Adrenal gland (tissue), 12 donors: ENCODE measurements around the gene STIM1. TPM values are rescaled to one million over a fixed set of nuclear protein-coding genes. Genes with fewer than 3 reads are reported as not detected.

Experiments used
- DNase-seq, 7 donors: peaks; one replicate each; pipeline ENCODE4 v3.0.0-alpha.2; 2019 to 2020
- H3K27ac ChIP-seq, 5 donors: fragments of 200-600 bp; sonication (generic) in 4 of 5; 1 replicate in 3 of 5; 2 replicates in 2 of 5; pipeline versions ENCODE4 v1.5.1 to v1.8.0; 2016 to 2020; ENCODE audit warnings: mild to moderate bottlenecking in 1 of 5
- H3K27me3 ChIP-seq: fragments of 200-600 bp; 2 replicates; pipeline ENCODE4 v1.8.0; 2021
- H3K36me3 ChIP-seq, 2 donors: fragments of 200-600 bp; replicated peaks in 1 of 2; 1 replicate in 1 of 2; 2 replicates in 1 of 2; pipeline versions ENCODE4 v1.5.1 to v1.8.0; 2018 to 2022
- H3K4me1 ChIP-seq, 2 donors: fragments of 200-600 bp; replicated peaks in 1 of 2; 1 replicate in 1 of 2; 2 replicates in 1 of 2; pipeline versions ENCODE4 v1.5.1 to v1.8.0; 2018 to 2021
- H3K4me3 ChIP-seq, 4 donors: fragments of 200-600 bp; sonication (generic) in 3 of 4; one replicate each; pipeline ENCODE4 v1.5.1; 2016 to 2018
- H3K9me3 ChIP-seq, 3 donors: fragments of 200-600 bp; sonication (generic) in 1 of 3; replicated peaks in 1 of 3; 1 replicate in 2 of 3; 2 replicates in 1 of 3; pipeline versions ENCODE4 v1.5.1 to v1.8.0; 2016 to 2021
- POLR2A ChIP-seq, 2 donors: fragments of 450-650 bp; IDR thresholded peaks; one replicate each; pipeline ENCODE4 v1.6.1; 2017; ENCODE audit warnings: antibody characterized with exemption in 2 of 2, mild to moderate bottlenecking in 2 of 2, moderate library complexity in 1 of 2
- WGBS, 4 donors: extraction: QIAGEN DNeasy Blood & Tissue Kit in 2 of 4; methylation state at CpG; one replicate each; pipeline versions ENCODE4 v1.1.5 to v1.1.7; 2013 to 2017; 5-methylcytosine and 5-hydroxymethylcytosine counted together
- intact Hi-C, 2 donors: fragments of 100-400 bp; cut with DNase I; formaldehyde crosslinking; loops; one replicate each; pipeline versions ENCODE4 v1.14.1 to v1.15.0; 2022 to 2023
- polyA plus RNA-seq, 3 donors: library from polyadenylated mRNA; stranded (reverse); fragments of 200-250 nt in 2 of 3; fragments of 350-450 nt in 1 of 3; fragmentation: Illumina TruSeq in 1 of 3; extraction: RNeasy Lipid Tissue Mini Kit (QIAGEN cat#74804) in 1 of 3; gene quantifications; one replicate each; pipeline ENCODE4 v1.2.3, GENCODE V29; 2013 to 2014
- total RNA-seq, 9 donors: library from RNA; depleted of rRNA in 4 of 9; stranded (reverse); fragments of >200 nt in 4 of 9; fragments of 120-200 nt in 1 of 9; fragmentation: NEBNext Ultra II Directional in 1 of 9; extraction: Animal tissue kit (Norgen Biotek cat#: 25700) in 1 of 9; gene quantifications; one replicate each; pipeline versions ENCODE4 v1.1.0 to v1.2.4, GENCODE V29; 2013 to 2023
- TF ChIP-seq, protein P1 (sequence below), 6 experiments: fragments of 450-650 bp in 4 of 6; fragments of 200-600 bp in 2 of 6; sonication (generic) in 1 of 6; IDR thresholded peaks; 1 replicate in 5 of 6; 2 replicates in 1 of 6; pipeline versions ENCODE4 v1.5.1 to v1.8.0; 2016 to 2021; ENCODE audit warnings: antibody characterized with exemption in 6 of 6, mild to moderate bottlenecking in 2 of 6, moderate library complexity in 1 of 6
- donor health status: healthy with polysubstance abuse.
- donor health status: Bipolar disorder and iron deficiency.
- donor health status: DM: yes; HTN: yes; CAD: no.
- donor health status: DM: no; HTN: no; CAD: no.
- donor health status: DM: no; HTN: no; CAD: no.
- donor health status: DM: yes; HTN: yes; CAD: no.

The STIM1 gene
- total and polyA plus RNA-seq, 12 donors: 7.8 to 44.1 (median 32.5) TPM

GRCh38 chr11:4084406-4085125 lies 229.1 kb downstream of the STIM1 start:
- no peaks in the 10 kb centered on the region for H3K9me3 ChIP-seq
- no peaks in the 10 kb centered on the region for H3K27me3 ChIP-seq
- H3K27ac ChIP-seq: no peak overlapping the region
- TF ChIP-seq, protein P1, sequence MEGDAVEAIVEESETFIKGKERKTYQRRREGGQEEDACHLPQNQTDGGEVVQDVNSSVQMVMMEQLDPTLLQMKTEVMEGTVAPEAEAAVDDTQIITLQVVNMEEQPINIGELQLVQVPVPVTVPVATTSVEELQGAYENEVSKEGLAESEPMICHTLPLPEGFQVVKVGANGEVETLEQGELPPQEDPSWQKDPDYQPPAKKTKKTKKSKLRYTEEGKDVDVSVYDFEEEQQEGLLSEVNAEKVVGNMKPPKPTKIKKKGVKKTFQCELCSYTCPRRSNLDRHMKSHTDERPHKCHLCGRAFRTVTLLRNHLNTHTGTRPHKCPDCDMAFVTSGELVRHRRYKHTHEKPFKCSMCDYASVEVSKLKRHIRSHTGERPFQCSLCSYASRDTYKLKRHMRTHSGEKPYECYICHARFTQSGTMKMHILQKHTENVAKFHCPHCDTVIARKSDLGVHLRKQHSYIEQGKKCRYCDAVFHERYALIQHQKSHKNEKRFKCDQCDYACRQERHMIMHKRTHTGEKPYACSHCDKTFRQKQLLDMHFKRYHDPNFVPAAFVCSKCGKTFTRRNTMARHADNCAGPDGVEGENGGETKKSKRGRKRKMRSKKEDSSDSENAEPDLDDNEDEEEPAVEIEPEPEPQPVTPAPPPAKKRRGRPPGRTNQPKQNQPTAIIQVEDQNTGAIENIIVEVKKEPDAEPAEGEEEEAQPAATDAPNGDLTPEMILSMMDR (IDR thresholded peaks at IDR 0.05): no peak
- no peak for TF ChIP-seq POLR2A (IDR thresholded peaks at IDR 0.05)
- peaks cover 0 to 18% of the 10 kb centered on the region in 2 donors for H3K36me3 ChIP-seq
- H3K4me1 ChIP-seq: no peaks in the 10 kb centered on the region
- intact Hi-C loops: no loop called here
- no peak for DNase-seq
- 82 to 88% (median 86%) methylated on average over 12 of the region's 12 CpGs for WGBS, 4 donors
- H3K4me3 ChIP-seq: no peak overlapping the region

- intact Hi-C loops: no loop called here
- Histone ChIP-seq H3K9me3 (no peaks in the 10 kb centered on the region), H3K27me3 (no peaks in the 10 kb centered on the region), H3K4me1 (no peaks in the 10 kb centered on the region), H3K36me3 (peaks cover 0 to 18% of the 10 kb centered on the region in 2 donors), H3K4me3 (no peak overlapping the region), H3K27ac (no peak overlapping the region)
- DNase-seq: no peak
- TF ChIP-seq POLR2A (IDR thresholded peaks at IDR 0.05): no peak
- TF ChIP-seq, protein P1 (IDR thresholded peaks at IDR 0.05): no peak
Measured at GRCh38 chr11:4085575-4085974, 230.1 kb downstream of the STIM1 start.

DNA sequence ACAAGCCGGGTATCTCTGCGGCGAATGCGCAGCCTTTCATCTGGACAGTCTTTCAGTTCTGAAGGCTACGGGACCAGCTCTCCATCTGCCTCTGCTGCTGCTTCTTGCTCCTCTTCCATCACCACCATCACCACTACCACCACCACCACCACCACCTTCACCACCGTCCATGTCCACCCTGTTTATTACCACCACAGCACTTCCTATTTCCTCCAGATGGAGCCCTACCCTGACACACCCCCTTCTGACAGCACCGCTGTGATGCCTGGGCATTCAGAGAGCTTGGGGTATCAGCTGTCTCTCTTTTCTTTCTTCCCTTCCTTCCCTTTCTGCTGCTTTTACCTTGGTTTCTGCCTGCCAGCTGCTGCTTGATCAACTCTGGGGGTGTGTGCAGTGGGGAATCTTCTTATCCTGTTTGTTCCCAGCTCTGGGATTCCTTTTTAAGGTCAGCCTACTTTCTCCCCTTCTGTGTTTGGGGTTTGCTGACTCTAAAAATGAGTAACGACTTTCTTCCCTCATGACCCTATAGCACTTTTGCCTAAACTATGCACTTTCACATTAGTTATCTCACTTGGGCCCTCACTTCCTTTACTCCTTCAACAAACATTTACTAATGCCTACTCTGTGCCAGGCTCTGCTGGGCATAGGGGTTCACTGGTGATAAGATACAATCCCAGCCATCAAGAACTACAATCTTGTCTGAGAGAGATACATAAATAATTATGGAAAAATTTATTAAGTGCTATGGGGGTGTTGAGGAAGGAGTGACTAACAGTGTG lies 231.3 kb downstream of the STIM1 start:
- TF ChIP-seq, protein P1 (IDR thresholded peaks at IDR 0.05): no peak
- TF ChIP-seq POLR2A (IDR thresholded peaks at IDR 0.05): no peak
- peaks cover 0 to 18% of the 10 kb centered on the region in 2 donors for H3K36me3 ChIP-seq

DNA sequence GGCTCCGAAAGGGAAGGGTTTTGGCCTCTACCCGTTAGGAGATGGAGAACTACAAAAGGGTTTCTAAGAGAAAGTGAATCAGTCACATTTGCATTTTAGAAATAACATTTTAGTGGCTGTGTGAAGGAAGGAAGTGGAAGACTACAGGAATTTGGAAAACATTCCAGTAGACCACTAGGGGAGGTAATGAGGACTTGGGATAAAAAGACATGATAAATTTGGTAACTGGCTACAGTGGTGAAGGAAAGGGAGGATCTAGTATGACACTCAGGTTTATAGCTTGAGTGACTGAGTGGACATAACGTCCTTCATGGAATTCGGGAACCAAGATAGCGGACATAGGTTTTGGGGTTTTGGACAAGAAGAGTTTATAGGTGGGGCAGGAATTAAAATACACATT lies 232.1 kb downstream of the STIM1 start:
- H3K4me1 ChIP-seq: no peaks in the 10 kb centered on the region
- DNase-seq: no peak
- TF ChIP-seq POLR2A (IDR thresholded peaks at IDR 0.05): no peak
- TF ChIP-seq, protein P1 (IDR thresholded peaks at IDR 0.05): peak in 1 of 6 experiments; percentile 9
- intact Hi-C loops: no loop called here
- H3K9me3 ChIP-seq: no peaks in the 10 kb centered on the region
- no peaks in the 10 kb centered on the region for H3K27me3 ChIP-seq
- WGBS, 4 donors: 89 to 93% (median 91%) methylated on average over 5 of the region's 5 CpGs
- peaks cover 0 to 15% of the 10 kb centered on the region in 2 donors for H3K36me3 ChIP-seq
- H3K27ac ChIP-seq: no peak overlapping the region
- H3K4me3 ChIP-seq: no peak overlapping the region

More for the DNA sequence above, 231.3 kb downstream of the STIM1 start:
- WGBS, 4 donors: 87 to 91% (median 91%) methylated on average over 8 of the region's 8 CpGs
- no peaks in the 10 kb centered on the region for H3K4me1 ChIP-seq
- intact Hi-C loops: no loop called here
- H3K27ac ChIP-seq: no peak overlapping the region
- H3K9me3 ChIP-seq: no peaks in the 10 kb centered on the region
- no peak overlapping the region for H3K4me3 ChIP-seq
- peak in 1 of 7 donors; percentile 11 for DNase-seq
- no peaks in the 10 kb centered on the region for H3K27me3 ChIP-seq
